WTC11 (cell line): ENCODE results near the gene CACNA2D3. TPM values are rescaled to one million over a fixed set of nuclear protein-coding genes. Genes with fewer than 3 reads are reported as not detected.

Experiments used
- ATAC-seq: fragments of 200-7000 bp; cut with Tn5 transposase; 2 replicates; pipeline ENCODE4 v1.10.0; 2021; ENCODE audit warnings: mild to moderate bottlenecking, moderate library complexity
- CTCF ChIA-PET: fragments of 300-600 bp; sonication (Branson Sonifier 250); formaldehyde crosslinking; loops from one replicate; lab custom pipeline; 2021; ENCODE audit warnings: antibody characterized with exemption; lab: Charles Lee
- POLR2A ChIA-PET: fragments of 350-600 bp; sonication (Branson Sonifier 250); formaldehyde crosslinking; loops from one replicate; lab custom pipeline; 2021; ENCODE audit warnings: antibody characterized with exemption; lab: Charles Lee
- DNase-seq: peaks from one replicate; pipeline ENCODE4 v3.0.0; 2021; ENCODE audit warnings: low spot score
- H3K27ac Mint-ChIP-seq: 2 replicates; pipeline ENCODE4 v1.8.0; 2021; ENCODE audit warnings: mixed read lengths
- H3K27me3 Mint-ChIP-seq: 2 replicates; pipeline ENCODE4 v1.8.0; 2021; ENCODE audit warnings: low read depth, mild to moderate bottlenecking, moderate library complexity, mixed read lengths
- H3K36me3 Mint-ChIP-seq: 2 replicates; pipeline ENCODE4 v1.8.0; 2021; ENCODE audit warnings: mixed read lengths
- H3K4me1 Mint-ChIP-seq: 2 replicates; pipeline ENCODE4 v1.8.0; 2022; ENCODE audit warnings: mixed read lengths
- H3K4me3 Mint-ChIP-seq: 2 replicates; pipeline ENCODE4 v1.8.0; 2021; ENCODE audit warnings: mild to moderate bottlenecking, moderate library complexity, mixed read lengths
- H3K9me3 Mint-ChIP-seq: 2 replicates; pipeline ENCODE4 v1.8.0; 2021; ENCODE audit warnings: mixed read lengths
- GRHL2 ChIP-seq: fragments of 250-450 bp; sonication (Bioruptor Pico); IDR thresholded peaks from 2 replicates; pipeline ENCODE4 v1.8.0; 2022; ENCODE audit warnings: mild to moderate bottlenecking, moderate library complexity; ENCODE audit not compliant: insufficient replicate concordance, severe bottlenecking
- RELA ChIP-seq: sonication (generic); formaldehyde crosslinking; IDR thresholded peaks from 2 replicates; pipeline ENCODE4 v1.8.1; 2022; ENCODE audit warnings: missing genetic modification reagents, mild to moderate bottlenecking, borderline replicate concordance
- ZNF138 ChIP-seq: sonication (generic); formaldehyde crosslinking; conservative IDR thresholded peaks from 2 replicates; pipeline ENCODE4 v1.8.1; 2022; ENCODE audit warnings: mild to moderate bottlenecking, moderate library complexity, missing genetic modification reagents
- ZNF317 ChIP-seq: sonication (generic); formaldehyde crosslinking; IDR thresholded peaks from 2 replicates; pipeline ENCODE4 v1.8.1; 2023; ENCODE audit warnings: low read depth, mild to moderate bottlenecking, moderate library complexity, missing genetic modification reagents, borderline replicate concordance
- total RNA-seq: library from RNA; stranded (reverse); gene quantifications from 3 replicates; pipeline ENCODE4 v1.2.3, GENCODE V29; 2021
- TF ChIP-seq, protein P1 (sequence below): sonication (generic); formaldehyde crosslinking; IDR thresholded peaks from 2 replicates; pipeline ENCODE4 v1.8.1; 2022; ENCODE audit warnings: mild to moderate bottlenecking, missing genetic modification reagents, moderate library complexity, borderline replicate concordance
- TF ChIP-seq, protein P2 (sequence below): sonication (generic); formaldehyde crosslinking; IDR thresholded peaks from 2 replicates; pipeline ENCODE4 v1.8.1; 2023; ENCODE audit warnings: mild to moderate bottlenecking, missing genetic modification reagents, moderate library complexity
- TF ChIP-seq, protein P3 (sequence below): fragments of 250-450 bp; sonication (Bioruptor Pico); IDR thresholded peaks from 2 replicates; pipeline ENCODE4 v1.9.0; 2021; ENCODE audit warnings: mild to moderate bottlenecking, borderline replicate concordance
- TF ChIP-seq, protein P4 (sequence below): sonication (generic); formaldehyde crosslinking; IDR thresholded peaks from 2 replicates; pipeline ENCODE4 v1.8.0; 2022; ENCODE audit warnings: missing genetic modification reagents

CACNA2D3 gene
- total RNA-seq, 1 experiment from 2014 or later = 5.0 TPM

DNA sequence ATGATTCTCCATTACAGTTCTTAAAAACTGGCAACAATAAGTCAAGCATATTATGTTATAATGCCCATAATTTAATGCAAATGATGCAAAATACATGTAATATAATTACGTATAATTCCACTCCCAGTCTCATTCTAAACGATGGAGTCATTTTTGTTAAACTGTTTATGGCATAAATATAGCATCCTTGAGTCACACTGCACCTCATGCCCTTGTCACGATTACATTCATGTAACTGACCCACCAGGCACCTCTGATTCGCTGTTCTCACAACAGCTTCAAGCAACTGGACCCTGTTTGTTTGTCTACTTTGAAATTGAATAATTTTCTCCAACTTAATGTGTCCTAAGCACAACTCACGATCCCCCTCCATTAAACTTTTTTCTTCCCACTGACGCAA, 953.5 kb downstream of the CACNA2D3 start:
- Mint-ChIP-seq H3K9me3 (no peaks in the 10 kb centered on the region), H3K36me3 (no peaks in the 10 kb centered on the region), H3K4me3 (no peak overlapping the region)
- no peak for DNase-seq
- no peak for ATAC-seq
- TF ChIP-seq, protein P1, sequence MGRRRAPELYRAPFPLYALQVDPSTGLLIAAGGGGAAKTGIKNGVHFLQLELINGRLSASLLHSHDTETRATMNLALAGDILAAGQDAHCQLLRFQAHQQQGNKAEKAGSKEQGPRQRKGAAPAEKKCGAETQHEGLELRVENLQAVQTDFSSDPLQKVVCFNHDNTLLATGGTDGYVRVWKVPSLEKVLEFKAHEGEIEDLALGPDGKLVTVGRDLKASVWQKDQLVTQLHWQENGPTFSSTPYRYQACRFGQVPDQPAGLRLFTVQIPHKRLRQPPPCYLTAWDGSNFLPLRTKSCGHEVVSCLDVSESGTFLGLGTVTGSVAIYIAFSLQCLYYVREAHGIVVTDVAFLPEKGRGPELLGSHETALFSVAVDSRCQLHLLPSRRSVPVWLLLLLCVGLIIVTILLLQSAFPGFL (CRISPR knock-in tag) = no peak
- TF ChIP-seq, protein P2, sequence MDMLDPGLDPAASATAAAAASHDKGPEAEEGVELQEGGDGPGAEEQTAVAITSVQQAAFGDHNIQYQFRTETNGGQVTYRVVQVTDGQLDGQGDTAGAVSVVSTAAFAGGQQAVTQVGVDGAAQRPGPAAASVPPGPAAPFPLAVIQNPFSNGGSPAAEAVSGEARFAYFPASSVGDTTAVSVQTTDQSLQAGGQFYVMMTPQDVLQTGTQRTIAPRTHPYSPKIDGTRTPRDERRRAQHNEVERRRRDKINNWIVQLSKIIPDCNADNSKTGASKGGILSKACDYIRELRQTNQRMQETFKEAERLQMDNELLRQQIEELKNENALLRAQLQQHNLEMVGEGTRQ (CRISPR knock-in tag) = no peak
- no peak for TF ChIP-seq GRHL2
- no peak for TF ChIP-seq ZNF138
- no peak for TF ChIP-seq ZNF317 (CRISPR knock-in tag)
- TF ChIP-seq, protein P3, sequence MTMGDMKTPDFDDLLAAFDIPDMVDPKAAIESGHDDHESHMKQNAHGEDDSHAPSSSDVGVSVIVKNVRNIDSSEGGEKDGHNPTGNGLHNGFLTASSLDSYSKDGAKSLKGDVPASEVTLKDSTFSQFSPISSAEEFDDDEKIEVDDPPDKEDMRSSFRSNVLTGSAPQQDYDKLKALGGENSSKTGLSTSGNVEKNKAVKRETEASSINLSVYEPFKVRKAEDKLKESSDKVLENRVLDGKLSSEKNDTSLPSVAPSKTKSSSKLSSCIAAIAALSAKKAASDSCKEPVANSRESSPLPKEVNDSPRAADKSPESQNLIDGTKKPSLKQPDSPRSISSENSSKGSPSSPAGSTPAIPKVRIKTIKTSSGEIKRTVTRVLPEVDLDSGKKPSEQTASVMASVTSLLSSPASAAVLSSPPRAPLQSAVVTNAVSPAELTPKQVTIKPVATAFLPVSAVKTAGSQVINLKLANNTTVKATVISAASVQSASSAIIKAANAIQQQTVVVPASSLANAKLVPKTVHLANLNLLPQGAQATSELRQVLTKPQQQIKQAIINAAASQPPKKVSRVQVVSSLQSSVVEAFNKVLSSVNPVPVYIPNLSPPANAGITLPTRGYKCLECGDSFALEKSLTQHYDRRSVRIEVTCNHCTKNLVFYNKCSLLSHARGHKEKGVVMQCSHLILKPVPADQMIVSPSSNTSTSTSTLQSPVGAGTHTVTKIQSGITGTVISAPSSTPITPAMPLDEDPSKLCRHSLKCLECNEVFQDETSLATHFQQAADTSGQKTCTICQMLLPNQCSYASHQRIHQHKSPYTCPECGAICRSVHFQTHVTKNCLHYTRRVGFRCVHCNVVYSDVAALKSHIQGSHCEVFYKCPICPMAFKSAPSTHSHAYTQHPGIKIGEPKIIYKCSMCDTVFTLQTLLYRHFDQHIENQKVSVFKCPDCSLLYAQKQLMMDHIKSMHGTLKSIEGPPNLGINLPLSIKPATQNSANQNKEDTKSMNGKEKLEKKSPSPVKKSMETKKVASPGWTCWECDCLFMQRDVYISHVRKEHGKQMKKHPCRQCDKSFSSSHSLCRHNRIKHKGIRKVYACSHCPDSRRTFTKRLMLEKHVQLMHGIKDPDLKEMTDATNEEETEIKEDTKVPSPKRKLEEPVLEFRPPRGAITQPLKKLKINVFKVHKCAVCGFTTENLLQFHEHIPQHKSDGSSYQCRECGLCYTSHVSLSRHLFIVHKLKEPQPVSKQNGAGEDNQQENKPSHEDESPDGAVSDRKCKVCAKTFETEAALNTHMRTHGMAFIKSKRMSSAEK (CRISPR knock-in tag) = no peak
- TF ChIP-seq, all 79 proteins: peak for 0
- CTCF ChIA-PET = no interaction called here
- POLR2A ChIA-PET = no interaction called here
- H3K27ac Mint-ChIP-seq = no peak overlapping the region
- H3K27me3 Mint-ChIP-seq = no peaks in the 10 kb centered on the region
- no peaks in the 10 kb centered on the region for H3K4me1 Mint-ChIP-seq

DNA sequence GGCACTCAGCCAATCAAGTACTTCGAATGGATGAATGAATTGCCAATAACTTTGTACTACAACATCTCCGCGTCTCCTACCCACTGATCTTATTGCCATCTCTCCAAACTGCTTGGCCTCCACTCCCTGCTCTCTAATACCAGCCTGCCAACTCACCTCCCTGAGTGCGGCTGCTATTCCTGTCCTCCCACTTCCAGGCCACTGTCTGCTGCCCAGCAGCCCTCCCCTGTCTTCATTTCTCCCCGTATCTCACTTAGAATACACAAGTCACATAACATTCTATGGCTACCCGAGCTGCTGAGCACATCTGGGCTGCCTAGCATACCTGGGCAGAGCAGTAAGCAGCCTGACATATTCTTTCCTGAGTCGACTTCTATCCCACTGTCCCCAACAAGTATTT, 955.4 kb downstream of the CACNA2D3 start:
- CTCF ChIA-PET = no interaction called here

More for the DNA sequence above, 955.4 kb downstream of the CACNA2D3 start:
- Mint-ChIP-seq H3K27me3 (no peaks in the 10 kb centered on the region), H3K4me1 (no peaks in the 10 kb centered on the region), H3K9me3 (no peaks in the 10 kb centered on the region), H3K27ac (no peak overlapping the region), H3K4me3 (no peak overlapping the region)
- DNase-seq (no peak), ATAC-seq (no peak)
- TF ChIP-seq, protein P4, sequence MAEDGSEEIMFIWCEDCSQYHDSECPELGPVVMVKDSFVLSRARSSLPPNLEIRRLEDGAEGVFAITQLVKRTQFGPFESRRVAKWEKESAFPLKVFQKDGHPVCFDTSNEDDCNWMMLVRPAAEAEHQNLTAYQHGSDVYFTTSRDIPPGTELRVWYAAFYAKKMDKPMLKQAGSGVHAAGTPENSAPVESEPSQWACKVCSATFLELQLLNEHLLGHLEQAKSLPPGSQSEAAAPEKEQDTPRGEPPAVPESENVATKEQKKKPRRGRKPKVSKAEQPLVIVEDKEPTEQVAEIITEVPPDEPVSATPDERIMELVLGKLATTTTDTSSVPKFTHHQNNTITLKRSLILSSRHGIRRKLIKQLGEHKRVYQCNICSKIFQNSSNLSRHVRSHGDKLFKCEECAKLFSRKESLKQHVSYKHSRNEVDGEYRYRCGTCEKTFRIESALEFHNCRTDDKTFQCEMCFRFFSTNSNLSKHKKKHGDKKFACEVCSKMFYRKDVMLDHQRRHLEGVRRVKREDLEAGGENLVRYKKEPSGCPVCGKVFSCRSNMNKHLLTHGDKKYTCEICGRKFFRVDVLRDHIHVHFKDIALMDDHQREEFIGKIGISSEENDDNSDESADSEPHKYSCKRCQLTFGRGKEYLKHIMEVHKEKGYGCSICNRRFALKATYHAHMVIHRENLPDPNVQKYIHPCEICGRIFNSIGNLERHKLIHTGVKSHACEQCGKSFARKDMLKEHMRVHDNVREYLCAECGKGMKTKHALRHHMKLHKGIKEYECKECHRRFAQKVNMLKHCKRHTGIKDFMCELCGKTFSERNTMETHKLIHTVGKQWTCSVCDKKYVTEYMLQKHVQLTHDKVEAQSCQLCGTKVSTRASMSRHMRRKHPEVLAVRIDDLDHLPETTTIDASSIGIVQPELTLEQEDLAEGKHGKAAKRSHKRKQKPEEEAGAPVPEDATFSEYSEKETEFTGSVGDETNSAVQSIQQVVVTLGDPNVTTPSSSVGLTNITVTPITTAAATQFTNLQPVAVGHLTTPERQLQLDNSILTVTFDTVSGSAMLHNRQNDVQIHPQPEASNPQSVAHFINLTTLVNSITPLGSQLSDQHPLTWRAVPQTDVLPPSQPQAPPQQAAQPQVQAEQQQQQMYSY (CRISPR knock-in tag) = no peak
- TF ChIP-seq RELA (CRISPR knock-in tag) = no peak
- TF ChIP-seq, protein P1 (CRISPR knock-in tag) = no peak
- TF ChIP-seq, all 79 proteins: peak for 0
- POLR2A ChIA-PET = no interaction called here
- H3K36me3 Mint-ChIP-seq = no peaks in the 10 kb centered on the region
